Activated effector memory CD4-positive, alpha-beta T cell treated with Interleukin-2 at 50 U/mL for 16 hours (primary cell): ENCODE measurements around the gene PSMG2.

Experiments used
- DNase-seq: peaks from one replicate; pipeline ENCODE4 v3.0.0-alpha.2; 2020

The PSMG2 gene

DNA sequence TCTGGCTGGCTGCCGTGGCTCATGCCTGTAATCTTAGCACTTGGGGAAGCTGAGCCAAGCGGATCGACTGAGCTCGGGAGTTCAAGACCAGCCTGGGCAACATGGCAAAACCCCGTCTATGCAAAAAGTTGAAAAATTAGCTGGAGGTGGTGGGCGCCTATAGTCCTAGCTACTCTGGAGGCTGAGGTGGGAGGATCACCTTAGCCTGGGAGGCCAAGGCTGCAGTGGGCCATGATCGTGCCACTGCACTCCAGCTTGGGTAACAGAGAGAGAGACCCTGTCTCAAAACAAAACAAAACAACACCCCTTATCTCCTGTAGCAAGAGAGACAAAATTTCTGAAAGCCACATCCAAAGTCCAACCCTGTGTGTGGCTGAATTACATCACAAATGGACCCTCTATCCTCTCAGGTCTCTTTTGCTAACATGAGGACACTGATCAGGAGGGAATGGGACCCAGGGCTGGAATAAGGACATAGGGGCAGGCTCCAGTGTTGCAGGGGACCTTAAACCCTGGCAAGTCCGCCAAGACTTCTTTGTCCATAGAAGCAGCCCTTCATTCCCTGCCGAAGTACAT lies 64.8 kb downstream of the PSMG2 start:
- DNase-seq = no peak

GRCh38 chr18:12768625-12769024 lies 65.8 kb downstream of the PSMG2 start:
- DNase-seq = no peak

DNA sequence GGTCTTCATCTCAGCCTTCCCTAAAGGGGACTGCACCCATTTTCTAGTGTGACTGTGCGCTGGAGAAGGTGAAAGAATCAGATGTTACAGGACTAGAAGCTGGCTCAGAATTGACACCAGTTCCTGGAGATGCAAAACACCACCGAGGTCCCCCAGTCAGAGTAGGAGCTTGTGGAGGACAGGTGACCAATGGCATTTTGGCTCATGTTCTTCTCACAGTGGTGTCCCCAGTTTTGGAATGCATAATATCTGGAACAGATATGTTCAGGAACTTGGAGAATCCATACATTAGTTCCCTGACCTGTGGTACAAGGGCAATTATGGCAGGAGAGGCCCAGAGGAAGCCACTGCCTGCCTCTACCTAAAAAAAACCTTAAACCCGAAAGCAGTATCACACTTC lies 66.3 kb downstream of the PSMG2 start:
- DNase-seq = no peak

- no peak for DNase-seq
Observed at GRCh38 chr18:12769644-12770440, 67.0 kb downstream of the PSMG2 start.

GRCh38 chr18:12770469-12771219 lies 67.8 kb downstream of the PSMG2 start:
- no peak for DNase-seq

DNA sequence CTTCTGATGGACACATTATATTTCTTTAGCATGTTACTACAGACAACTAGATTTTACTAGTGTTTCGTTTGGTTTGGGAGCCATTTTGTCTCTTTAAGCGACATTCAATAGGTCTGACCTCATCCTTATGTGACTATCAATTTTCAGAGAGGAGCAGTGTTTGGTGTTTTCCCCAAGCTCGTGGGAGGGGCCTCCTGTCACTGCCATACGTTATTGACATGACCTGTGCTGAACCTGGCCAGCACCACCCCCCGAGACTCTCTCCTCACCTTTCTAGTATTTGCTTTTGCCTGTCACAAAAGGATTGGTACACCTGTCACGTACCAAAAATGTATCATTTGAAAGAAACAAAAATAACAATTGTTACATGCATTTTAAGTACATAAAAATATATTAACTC lies 69.3 kb downstream of the PSMG2 start:
- DNase-seq = no peak

DNA sequence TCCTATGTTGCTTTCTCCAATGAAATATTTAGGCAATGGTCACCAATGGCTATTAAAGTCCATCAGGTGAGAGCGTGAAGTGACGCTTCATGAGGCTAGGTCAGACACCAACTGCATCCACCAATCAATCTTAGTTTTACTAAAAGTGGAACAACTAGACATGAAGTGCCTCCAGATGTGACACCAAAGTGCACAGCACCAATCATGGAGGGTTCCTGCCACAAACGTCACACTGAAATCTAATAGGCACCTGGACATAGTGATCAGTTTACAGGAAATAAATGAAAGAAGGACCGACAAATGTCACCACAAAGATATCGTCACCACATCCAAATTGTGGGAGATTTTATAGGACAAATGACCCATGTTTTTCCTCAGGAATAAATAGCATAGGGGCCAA lies 70.5 kb downstream of the PSMG2 start:
- no peak for DNase-seq

GRCh38 chr18:12774982-12775381 lies 72.1 kb downstream of the PSMG2 start:
- no peak for DNase-seq
